ENCODE data around the gene RAB11FIP3.
"Not testable (repeated sequence)": the region's sequence is repeated elsewhere in the genome, so short reads cannot be mapped to it uniquely, and the experiment has no call there.

The RAB11FIP3 gene

GRCh38 chr16:500709-501108 lies 75.3 kb downstream of the RAB11FIP3 start:
- Histone ChIP-seq H3K27ac (ENCODE audit: low read depth, low read length, severe bottlenecking) (no peak overlapping the region), H3K9me3 (ENCODE audit: control insufficient read depth, low read length) (no peaks in the 10 kb centered on the region), H3K4me3 (ENCODE audit: extremely low read depth, insufficient read depth, low read length, poor library complexity, severe bottlenecking) (no peak overlapping the region), H3K4me1 (ENCODE audit: control insufficient read depth, insufficient read depth, low read length, poor library complexity, severe bottlenecking) (no peaks in the 10 kb centered on the region), H3K36me3 (ENCODE audit: control insufficient read depth, insufficient read depth, low read length) (peaks cover 35% of the 10 kb centered on the region)
- WGBS, 2 experiments (ENCODE audit: insufficient coverage in 2 of 2) = 91 to 93% methylated on average over 8 to 11 of the region's 12 CpGs

GRCh38 chr16:502179-502943 lies 76.9 kb downstream of the RAB11FIP3 start:
- no peaks in the 10 kb centered on the region for H3K9me3 ChIP-seq (ENCODE audit: control insufficient read depth, low read length)
- H3K27ac ChIP-seq (ENCODE audit: low read depth, low read length, severe bottlenecking) = no peak overlapping the region
- WGBS, 2 experiments (ENCODE audit: insufficient coverage in 2 of 2) = 94% methylated on average over 20 to 22 of the region's 22 CpGs
- no peak overlapping the region for H3K4me3 ChIP-seq (ENCODE audit: extremely low read depth, insufficient read depth, low read length, poor library complexity, severe bottlenecking)
- H3K36me3 ChIP-seq (ENCODE audit: control insufficient read depth, insufficient read depth, low read length) = peaks cover 27% of the 10 kb centered on the region
- H3K4me1 ChIP-seq (ENCODE audit: control insufficient read depth, insufficient read depth, low read length, poor library complexity, severe bottlenecking) = no peaks in the 10 kb centered on the region

GRCh38 chr16:503150-504071 lies 78.0 kb downstream of the RAB11FIP3 start:
- no peaks in the 10 kb centered on the region for H3K9me3 ChIP-seq (ENCODE audit: control insufficient read depth, low read length)
- H3K4me1 ChIP-seq (ENCODE audit: control insufficient read depth, insufficient read depth, low read length, poor library complexity, severe bottlenecking) = no peaks in the 10 kb centered on the region
- no peak overlapping the region for H3K4me3 ChIP-seq (ENCODE audit: extremely low read depth, insufficient read depth, low read length, poor library complexity, severe bottlenecking)
- H3K36me3 ChIP-seq (ENCODE audit: control insufficient read depth, insufficient read depth, low read length) = peaks cover 19% of the 10 kb centered on the region
- H3K27ac ChIP-seq (ENCODE audit: low read depth, low read length, severe bottlenecking) = no peak overlapping the region
- 93% methylated on average over 20 to 23 of the region's 23 CpGs for WGBS, 2 experiments (ENCODE audit: insufficient coverage in 2 of 2)

- H3K4me1 ChIP-seq (ENCODE audit: control insufficient read depth, insufficient read depth, low read length, poor library complexity, severe bottlenecking) = no peaks in the 10 kb centered on the region
- H3K9me3 ChIP-seq (ENCODE audit: control insufficient read depth, low read length) = no peaks in the 10 kb centered on the region
- H3K36me3 ChIP-seq (ENCODE audit: control insufficient read depth, insufficient read depth, low read length) = peaks cover 7% of the 10 kb centered on the region
- no peak overlapping the region for H3K27ac ChIP-seq (ENCODE audit: low read depth, low read length, severe bottlenecking)
- no peak overlapping the region for H3K4me3 ChIP-seq (ENCODE audit: extremely low read depth, insufficient read depth, low read length, poor library complexity, severe bottlenecking)
- WGBS, 2 experiments (ENCODE audit: insufficient coverage in 2 of 2) = 93 to 95% methylated on average over 27 to 33 of the region's 33 CpGs
Observed at GRCh38 chr16:505479-506245, 80.2 kb downstream of the RAB11FIP3 start.

GRCh38 chr16:506246-506546 lies 80.7 kb downstream of the RAB11FIP3 start:
- Histone ChIP-seq H3K4me1 (ENCODE audit: control insufficient read depth, insufficient read depth, low read length, poor library complexity, severe bottlenecking) (no peaks in the 10 kb centered on the region), H3K36me3 (ENCODE audit: control insufficient read depth, insufficient read depth, low read length) (peaks cover 7% of the 10 kb centered on the region)
- WGBS, 2 experiments (ENCODE audit: insufficient coverage in 2 of 2) = 97% methylated on average over 7 of the region's 7 CpGs

GRCh38 chr16:507527-507926 lies 82.1 kb downstream of the RAB11FIP3 start:
- H3K4me1 ChIP-seq (ENCODE audit: control insufficient read depth, insufficient read depth, low read length, poor library complexity, severe bottlenecking); H3K27ac ChIP-seq (ENCODE audit: low read depth, low read length, severe bottlenecking); H3K4me3 ChIP-seq (ENCODE audit: extremely low read depth, insufficient read depth, low read length, poor library complexity, severe bottlenecking); H3K36me3 ChIP-seq (ENCODE audit: control insufficient read depth, insufficient read depth, low read length); H3K9me3 ChIP-seq (ENCODE audit: control insufficient read depth, low read length): not testable (repeated sequence)
- WGBS, 2 experiments (ENCODE audit: insufficient coverage in 2 of 2) = 94 to 96% methylated on average over 10 to 12 of the region's 14 CpGs

More at GRCh38 chr16:506246-506546, 80.7 kb downstream of the RAB11FIP3 start:
- Histone ChIP-seq H3K4me3 (ENCODE audit: extremely low read depth, insufficient read depth, low read length, poor library complexity, severe bottlenecking) (no peak overlapping the region), H3K9me3 (ENCODE audit: control insufficient read depth, low read length) (no peaks in the 10 kb centered on the region), H3K27ac (ENCODE audit: low read depth, low read length, severe bottlenecking) (no peak overlapping the region)

- Histone ChIP-seq H3K4me1 (ENCODE audit: control insufficient read depth, insufficient read depth, low read length, poor library complexity, severe bottlenecking) (no peaks in the 10 kb centered on the region), H3K36me3 (ENCODE audit: control insufficient read depth, insufficient read depth, low read length) (peaks cover 7% of the 10 kb centered on the region), H3K4me3 (ENCODE audit: extremely low read depth, insufficient read depth, low read length, poor library complexity, severe bottlenecking) (no peak overlapping the region), H3K27ac (ENCODE audit: low read depth, low read length, severe bottlenecking) (no peak overlapping the region), H3K9me3 (ENCODE audit: control insufficient read depth, low read length) (no peaks in the 10 kb centered on the region)
- 76 to 87% methylated on average over 3 to 4 of the region's 6 CpGs for WGBS, 2 experiments (ENCODE audit: insufficient coverage in 2 of 2)
Observed at GRCh38 chr16:507996-508395, 82.5 kb downstream of the RAB11FIP3 start.

GRCh38 chr16:508884-509736 lies 83.7 kb downstream of the RAB11FIP3 start:
- Histone ChIP-seq H3K27ac (ENCODE audit: low read depth, low read length, severe bottlenecking) (no peak overlapping the region), H3K4me3 (ENCODE audit: extremely low read depth, insufficient read depth, low read length, poor library complexity, severe bottlenecking) (no peak overlapping the region), H3K9me3 (ENCODE audit: control insufficient read depth, low read length) (no peaks in the 10 kb centered on the region), H3K4me1 (ENCODE audit: control insufficient read depth, insufficient read depth, low read length, poor library complexity, severe bottlenecking) (no peaks in the 10 kb centered on the region), H3K36me3 (ENCODE audit: control insufficient read depth, insufficient read depth, low read length) (peaks cover 7% of the 10 kb centered on the region)
- WGBS, 2 experiments (ENCODE audit: insufficient coverage in 2 of 2) = 95 to 96% methylated on average over 18 of the region's 18 CpGs

GRCh38 chr16:510066-510825 lies 84.8 kb downstream of the RAB11FIP3 start:
- Histone ChIP-seq H3K4me1 (ENCODE audit: control insufficient read depth, insufficient read depth, low read length, poor library complexity, severe bottlenecking) (no peaks in the 10 kb centered on the region), H3K9me3 (ENCODE audit: control insufficient read depth, low read length) (no peaks in the 10 kb centered on the region), H3K27ac (ENCODE audit: low read depth, low read length, severe bottlenecking) (no peak overlapping the region), H3K36me3 (ENCODE audit: control insufficient read depth, insufficient read depth, low read length) (peaks cover 9% of the 10 kb centered on the region), H3K4me3 (ENCODE audit: extremely low read depth, insufficient read depth, low read length, poor library complexity, severe bottlenecking) (no peak overlapping the region)
- whole genome bisulfite sequencing, 2 experiments (ENCODE audit: insufficient coverage in 2 of 2) = 98% methylated on average over 33 to 35 of the region's 35 CpGs
